ENCODE measurements around the gene SDK2.

The SDK2 gene

DNA sequence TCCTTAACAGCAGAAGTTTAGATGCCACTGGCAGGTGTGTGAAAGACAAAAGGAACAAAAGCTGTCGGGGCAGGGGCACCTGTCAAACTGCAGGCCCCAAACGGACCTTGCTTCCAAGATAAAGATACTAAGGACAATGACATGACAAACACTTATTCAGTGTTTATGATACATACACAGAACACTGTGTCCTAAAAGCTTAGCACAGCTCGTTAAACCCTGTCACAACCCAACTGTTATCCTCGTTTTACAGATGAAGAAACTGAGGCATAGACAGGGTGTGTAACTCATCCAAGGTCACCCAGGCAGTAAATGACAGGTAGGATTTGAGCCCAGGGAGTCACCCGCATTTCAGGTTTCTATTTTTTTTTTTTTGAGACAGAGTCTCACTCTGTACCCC lies 9.6 kb downstream of the SDK2 start:
- no peak for DNase-seq (ENCODE audit: low spot score)

DNA sequence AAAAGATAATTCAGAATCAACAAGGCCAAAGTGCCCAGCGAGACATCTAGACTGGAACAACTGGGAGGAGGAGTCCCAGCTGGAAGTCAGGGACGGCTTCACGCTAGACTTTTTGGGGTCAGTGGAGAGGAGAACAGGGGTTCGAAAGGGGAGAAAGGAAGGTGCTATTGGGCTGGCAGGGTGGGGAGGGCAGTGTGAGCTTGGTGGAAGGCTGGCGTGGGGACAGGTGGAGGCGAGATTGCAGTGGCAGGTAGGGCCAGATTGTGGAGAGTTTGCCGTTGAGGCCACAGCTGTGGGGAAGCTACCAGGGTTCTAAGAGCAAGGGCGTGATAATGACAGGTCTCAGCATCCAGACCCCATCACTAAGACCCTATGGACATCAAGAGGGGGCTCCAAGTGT lies 10.5 kb downstream of the SDK2 start:
- no peak for DNase-seq (ENCODE audit: low spot score)

DNA sequence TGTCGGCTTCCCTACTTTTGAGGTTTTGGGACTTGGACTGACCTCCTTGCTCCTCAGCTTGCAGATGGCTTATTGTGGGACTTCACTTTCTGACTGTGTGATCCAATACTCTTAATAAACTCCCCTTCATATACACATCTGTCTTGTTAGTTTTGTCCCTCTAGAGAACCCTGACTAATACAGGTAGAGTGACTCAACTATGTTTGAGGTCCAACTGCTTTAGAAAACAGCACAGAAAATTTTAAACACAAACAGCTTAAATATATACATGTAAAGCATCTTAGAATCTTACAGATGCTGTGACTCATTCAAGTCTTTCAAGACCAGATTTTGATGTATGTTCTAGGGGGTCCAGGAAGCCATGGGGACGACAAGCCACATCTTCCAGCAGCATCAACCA lies 11.7 kb downstream of the SDK2 start:
- no peak for DNase-seq (ENCODE audit: low spot score)

DNA sequence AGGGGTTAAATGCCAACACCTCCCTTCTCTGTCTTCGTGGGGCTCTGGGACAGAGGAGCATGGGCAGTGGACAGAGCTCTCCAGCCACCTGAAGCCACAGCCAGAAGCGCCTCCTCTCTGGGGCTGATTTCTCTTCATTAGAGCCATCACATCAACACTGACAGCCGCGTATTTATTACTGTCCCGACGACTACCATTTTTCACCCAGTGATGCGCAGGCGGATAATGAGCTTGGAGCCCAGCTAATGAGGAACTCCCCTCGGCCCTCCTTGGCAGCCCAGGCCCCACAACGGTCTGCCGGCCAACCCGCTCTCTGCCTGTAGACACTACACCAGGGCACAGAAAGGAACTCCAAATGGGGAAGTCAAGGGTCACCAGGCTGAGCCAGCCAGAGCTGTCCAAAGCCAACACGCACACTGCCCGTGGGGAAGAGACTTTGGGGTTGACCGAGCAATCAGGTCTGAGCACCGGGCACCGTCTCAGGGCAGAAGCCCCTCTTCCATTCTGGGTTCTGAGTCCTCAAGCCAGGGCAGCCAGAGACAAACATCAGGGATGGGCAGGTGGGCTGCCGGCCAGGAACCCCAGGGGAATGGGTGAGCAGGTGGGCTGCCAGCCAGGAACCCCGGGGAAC lies 13.2 kb downstream of the SDK2 start:
- no peak for DNase-seq (ENCODE audit: low spot score)

DNA sequence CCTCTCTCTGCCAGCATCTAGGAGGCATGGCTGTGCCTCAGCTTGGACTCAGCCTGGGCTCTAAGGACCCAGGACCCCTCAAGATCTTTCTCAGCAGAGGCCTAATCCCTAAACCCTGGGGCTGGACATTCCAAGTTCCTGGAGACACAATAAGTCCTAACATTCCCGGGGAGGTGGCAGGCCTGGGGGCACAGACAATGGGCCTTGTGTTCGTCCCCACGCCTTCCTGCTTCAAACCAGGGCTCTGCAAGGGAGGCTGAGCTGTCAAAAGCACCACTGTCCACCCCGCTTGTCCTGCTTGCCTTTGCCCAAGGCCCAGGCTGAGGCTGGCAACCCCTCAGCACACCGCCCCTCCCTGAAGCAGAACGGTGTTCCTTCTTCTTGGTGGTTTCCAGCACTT lies 13.7 kb downstream of the SDK2 start:
- DNase-seq (ENCODE audit: low spot score): no peak

DNA sequence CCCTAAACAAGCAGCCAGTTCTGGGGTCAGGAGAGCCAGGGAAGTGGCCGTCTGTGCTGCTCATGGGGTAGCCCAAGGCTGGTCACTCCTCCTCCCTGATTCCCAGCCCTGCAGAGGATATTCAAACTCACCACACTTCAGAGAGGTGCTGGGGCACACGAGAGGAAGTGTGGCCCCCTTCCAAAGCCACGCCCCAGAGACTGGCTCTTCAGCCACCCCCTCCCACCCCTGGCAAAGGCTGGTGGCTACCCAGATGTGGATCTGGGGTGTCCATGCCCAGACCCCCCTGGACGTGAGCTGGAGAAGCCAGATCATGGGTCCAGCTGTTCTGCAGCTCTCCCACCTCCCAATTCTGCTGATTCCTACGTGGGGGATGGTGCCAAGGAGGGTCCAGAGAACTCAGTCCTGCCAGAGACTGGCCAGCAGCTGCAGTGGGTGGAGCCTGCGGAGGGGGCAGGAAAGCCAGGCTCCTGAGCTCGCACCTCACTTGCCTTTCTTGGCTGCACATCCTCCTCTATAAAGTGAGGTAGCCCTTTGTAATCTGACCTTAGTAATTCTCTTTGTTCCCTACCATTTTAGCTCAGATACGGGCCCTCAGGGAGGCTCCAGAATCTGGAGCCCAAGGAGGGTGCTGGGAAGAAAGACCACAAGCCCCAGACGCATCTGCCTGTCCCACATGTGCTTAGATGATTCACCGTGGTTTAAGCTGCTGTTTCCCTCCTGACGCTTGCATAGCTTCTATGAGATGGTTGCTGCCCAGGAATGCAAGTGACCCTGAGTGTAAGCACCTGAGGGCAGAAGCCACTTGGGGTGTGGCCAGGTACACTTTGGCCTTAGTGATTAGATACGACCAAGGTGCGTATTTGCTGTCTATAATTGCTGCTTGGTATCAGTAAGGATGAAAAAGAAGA lies 15.3 kb downstream of the SDK2 start:
- DNase-seq (ENCODE audit: low spot score): no peak

DNA sequence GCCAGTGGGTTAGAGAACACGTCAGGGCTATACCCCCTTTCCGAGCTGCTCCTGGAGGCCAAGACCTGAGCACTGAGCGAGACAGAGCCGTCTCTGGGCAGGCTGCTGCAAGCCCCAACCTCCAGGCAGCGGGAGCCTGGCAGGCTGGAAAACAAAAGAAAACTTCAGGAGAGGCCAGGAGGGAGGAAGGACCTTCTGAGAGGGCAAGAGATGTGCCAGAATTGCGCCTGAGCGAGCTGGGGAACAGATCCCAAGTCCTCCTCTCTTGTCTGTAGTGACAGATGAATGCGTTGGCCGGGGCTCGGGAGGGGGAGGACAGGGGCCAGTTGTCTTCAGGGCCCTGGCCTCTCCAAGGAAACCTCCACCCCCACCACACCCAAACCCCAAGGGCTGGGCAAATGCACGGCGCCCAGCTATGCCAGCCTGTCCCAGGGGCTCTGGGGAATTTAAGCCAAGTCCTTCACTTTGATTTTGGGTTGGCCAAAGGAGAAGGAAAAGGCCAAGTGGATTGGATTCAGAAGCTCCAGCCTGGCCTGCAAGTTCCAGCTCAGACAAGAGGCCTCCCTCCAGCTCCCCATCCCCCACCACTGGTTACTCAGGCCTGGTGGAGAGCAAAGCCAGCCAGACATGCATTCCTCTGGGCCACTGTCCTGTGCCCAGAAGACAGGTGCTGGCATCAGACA lies 18.1 kb downstream of the SDK2 start:
- DNase-seq (ENCODE audit: low spot score): no peak

DNA sequence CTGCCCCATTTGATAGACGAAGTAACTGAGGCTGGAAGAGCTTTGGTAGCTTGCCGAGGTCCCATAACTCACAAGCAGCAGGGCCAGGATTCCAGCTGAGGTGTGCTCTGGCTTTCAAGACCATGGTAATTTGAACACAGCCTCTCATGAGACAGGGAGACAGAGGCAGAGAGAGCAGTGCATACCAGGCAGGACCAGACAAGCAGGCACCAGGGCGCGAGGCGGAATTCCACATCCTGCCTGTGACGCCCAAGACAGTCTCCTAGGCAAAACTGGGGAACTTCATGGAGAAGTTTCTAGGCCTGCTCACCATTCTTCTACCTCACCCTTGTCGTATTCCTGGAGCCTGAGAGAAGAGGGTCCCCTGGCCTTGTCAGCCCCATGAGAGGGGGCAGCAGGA lies 19.2 kb downstream of the SDK2 start:
- DNase-seq (ENCODE audit: low spot score): no peak

DNA sequence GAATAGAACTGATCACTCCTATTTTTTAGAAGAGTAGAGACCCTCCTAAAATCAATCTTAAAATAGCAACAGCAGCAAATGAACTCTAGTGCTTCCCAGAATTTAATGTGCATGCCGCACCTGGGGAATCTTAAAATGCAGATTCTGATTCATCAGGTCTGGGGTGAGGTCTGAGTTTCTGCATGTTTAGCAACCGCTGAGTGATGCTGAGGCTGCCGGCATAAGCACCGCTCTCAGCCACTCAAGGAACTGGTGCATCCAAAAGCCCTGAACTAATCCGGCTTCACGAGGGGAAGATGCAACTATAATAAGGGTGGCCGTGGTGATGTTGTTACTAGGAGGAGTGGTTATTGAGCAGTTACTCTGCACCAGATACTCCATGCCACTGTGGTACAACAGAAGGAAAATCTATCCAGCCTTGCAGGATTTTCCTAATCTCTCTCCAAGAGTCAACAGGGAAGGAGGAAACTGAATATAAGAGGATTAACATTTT lies 19.7 kb downstream of the SDK2 start:
- DNase-seq (ENCODE audit: low spot score): no peak

DNA sequence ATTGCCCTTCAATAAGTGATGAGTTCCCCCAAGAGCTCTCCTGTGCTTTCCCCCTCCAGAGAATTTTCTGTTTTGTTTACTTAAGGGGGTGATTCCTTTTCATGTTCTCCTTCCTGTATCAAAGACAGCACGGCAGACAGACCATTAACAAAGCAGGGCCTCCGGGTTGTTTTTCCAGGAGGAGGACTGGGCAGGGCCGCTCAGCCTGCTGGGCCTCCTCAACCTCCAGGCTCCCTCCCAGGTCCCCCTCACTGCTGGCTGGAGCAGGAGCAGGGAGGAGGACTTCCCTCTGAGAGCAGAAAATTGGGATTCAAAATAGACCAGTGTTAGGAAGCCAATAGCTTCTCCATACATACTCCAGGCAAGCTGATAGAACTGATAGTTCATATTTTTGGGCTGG lies 20.4 kb downstream of the SDK2 start:
- no peak for DNase-seq (ENCODE audit: low spot score)

DNA sequence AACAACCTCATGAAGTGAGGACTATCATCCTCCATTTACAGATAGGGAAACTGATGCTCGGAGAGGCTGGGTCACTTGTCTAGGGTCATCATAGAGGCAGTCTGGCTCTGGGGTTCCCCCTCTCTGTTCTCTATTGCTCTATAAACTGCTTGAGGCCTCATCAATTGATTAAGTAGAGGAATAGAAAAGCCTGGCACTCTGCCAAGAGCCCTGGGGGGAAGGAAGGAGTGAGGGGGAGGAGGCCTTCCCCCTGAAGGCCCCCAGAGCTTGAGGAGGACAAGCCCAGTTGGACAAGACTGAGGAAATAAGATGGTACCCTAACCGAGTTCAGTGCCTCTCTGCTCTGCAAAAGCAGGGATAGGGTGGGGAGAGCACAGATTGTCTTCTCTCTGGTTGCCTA lies 21.0 kb downstream of the SDK2 start:
- DNase-seq (ENCODE audit: low spot score): no peak

DNA sequence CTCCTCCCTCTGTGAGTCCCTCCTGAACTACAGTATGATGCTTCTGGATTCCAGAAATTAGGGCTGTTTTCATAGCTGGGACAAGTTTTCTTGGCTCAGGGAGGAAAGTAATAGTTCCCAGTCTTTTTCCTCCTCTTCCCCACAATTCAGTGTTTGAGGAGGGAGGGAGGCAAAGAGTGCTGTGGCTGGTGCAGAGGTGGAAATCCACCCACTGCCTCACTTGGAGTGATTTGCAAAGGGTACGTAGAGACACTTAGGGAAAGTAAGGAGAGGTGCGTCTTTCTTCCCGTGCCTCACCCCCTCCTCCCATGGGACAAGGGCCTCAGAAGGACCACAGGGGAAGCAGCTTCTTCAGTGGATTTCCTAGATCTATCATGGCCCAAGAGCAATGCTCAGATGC lies 21.9 kb downstream of the SDK2 start:
- no peak for DNase-seq (ENCODE audit: low spot score)

DNA sequence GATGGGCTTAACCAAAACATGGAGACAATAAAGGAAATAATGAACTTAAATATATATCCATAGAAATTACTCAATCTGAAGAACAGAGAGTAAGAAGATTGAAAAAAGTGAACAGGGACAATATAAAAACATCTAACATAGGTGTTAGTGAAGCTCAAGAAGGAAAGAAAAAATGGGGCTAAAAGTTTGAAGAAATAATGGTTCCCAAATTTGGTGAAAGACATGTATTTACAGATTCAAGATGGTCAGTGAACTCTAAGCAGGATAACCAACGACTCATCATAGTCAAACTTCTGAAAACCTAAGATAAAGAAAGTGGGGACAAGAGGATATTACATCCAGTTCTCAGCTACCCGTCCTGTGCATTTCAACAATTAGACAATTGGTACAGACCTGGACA lies 22.6 kb downstream of the SDK2 start:
- no peak for DNase-seq (ENCODE audit: low spot score)

DNA sequence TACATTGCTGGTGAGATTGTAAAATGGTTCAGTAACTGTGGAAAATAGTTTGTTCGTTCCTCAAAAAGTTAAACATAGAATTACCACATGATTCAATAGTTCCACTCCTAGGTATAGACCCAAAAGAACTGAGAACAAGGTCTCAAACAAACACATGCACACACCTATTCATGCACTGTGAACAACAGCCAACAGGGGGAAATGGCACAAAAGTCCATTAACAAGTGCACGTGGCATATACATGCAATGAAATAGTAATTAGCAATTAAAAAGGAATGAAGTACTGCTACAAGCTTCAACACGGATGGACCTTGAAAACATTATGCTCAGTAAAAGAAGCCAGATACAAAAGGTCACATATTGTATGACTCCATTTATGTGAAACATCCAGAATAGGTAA lies 23.8 kb downstream of the SDK2 start:
- no peak for DNase-seq (ENCODE audit: low spot score)

DNA sequence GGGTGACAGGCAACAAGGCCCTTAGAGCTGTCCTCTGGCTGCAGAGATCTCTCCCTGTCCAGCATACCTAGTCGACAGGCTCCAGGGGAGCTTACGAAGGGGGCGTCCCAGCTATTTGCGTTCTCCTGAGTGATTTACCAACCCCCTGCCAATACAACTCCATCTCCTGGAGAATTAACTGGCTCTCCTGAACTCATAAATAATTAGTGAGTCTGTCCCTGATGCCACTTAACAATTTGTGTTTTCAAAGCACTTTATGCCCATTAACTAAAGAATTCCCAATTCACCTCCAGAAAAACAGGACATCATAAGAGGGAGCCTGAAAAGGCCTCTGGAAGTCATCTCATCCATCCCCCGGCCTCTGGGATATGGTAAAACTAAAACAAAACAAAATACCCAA lies 26.7 kb downstream of the SDK2 start:
- no peak for DNase-seq (ENCODE audit: low spot score)

DNA sequence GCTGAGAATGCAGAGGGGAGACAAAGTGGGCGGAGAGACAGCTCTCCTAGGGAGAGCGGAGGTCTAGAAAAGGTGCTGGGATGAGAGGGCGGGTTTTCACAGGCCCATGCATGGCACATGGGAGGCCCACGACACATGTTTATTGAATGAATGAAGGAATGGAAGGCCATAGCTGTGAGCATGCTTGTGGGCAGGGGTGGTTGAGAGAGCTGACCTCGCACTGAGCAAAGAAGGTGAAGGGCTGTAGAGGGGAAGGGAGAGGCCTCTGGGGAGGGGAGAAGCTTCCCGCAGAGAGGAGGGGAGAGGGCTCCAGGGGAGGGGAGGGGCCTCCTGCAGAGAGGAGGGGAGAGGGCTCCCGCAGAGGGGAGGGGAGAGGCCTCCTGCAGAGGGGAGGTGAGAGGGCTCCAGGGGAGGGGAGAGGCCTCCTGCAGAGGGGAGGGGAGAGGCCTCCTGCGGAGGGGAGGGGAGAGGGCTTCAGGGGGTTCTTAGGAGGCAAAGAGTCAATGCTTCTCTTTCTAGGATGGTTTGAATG lies 27.3 kb downstream of the SDK2 start:
- no peak for DNase-seq (ENCODE audit: low spot score)

DNA sequence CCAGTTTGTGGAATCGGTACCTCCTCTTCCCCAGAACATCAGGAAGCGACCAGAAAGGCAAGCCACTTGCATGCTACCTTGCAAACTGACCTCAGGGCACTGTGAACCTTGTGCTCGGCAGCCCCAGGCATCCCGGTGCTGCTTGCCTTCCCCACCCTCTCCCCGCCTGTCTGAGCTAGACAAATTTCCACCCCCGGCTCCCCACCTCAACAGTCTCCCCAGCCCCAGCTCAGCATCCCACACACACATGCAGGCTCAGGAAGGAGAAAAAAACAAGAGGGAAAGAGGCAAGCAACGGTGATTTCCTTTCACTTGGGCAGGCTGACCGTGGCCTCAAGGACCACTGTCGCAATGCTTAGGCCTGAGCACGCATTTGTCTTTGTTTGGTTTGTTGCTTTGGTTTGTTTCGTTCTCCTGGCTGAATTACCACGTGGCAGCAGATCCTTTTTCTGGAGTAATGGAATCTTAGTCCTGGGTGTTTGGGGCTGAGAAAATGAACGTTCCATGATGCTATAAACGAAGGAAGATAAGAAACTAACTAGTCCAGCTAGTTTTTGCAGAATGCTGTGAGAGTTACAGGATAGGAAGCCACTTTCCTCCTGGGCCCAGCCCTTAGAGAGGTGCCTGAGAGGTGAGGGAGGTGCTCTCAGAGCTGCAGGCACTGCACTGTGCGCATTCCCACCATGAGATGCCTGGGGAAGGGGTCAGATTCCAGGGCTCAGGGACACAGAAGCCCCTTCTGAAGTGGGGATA lies 27.9 kb downstream of the SDK2 start:
- DNase-seq (ENCODE audit: low spot score): no peak

DNA sequence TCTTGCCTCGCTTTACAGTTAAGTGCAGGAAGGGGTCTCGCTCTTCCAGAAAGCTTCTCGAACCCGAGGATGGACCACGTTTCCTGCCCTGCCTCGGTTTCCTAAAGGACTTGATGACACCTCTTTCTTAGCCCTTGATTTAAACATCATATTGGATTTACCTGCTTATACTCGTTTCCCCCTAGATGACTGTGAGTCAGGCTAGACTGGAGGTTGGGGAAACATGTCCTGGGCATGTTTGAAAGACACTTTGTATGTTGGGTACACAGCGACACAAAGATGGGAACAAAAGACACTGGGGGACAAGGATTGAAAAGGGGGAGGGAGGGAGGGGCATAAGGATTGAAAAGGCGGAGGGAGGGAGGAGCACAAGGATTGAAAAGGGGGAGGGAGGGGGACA lies 30.0 kb downstream of the SDK2 start:
- DNase-seq (ENCODE audit: low spot score): no peak

DNA sequence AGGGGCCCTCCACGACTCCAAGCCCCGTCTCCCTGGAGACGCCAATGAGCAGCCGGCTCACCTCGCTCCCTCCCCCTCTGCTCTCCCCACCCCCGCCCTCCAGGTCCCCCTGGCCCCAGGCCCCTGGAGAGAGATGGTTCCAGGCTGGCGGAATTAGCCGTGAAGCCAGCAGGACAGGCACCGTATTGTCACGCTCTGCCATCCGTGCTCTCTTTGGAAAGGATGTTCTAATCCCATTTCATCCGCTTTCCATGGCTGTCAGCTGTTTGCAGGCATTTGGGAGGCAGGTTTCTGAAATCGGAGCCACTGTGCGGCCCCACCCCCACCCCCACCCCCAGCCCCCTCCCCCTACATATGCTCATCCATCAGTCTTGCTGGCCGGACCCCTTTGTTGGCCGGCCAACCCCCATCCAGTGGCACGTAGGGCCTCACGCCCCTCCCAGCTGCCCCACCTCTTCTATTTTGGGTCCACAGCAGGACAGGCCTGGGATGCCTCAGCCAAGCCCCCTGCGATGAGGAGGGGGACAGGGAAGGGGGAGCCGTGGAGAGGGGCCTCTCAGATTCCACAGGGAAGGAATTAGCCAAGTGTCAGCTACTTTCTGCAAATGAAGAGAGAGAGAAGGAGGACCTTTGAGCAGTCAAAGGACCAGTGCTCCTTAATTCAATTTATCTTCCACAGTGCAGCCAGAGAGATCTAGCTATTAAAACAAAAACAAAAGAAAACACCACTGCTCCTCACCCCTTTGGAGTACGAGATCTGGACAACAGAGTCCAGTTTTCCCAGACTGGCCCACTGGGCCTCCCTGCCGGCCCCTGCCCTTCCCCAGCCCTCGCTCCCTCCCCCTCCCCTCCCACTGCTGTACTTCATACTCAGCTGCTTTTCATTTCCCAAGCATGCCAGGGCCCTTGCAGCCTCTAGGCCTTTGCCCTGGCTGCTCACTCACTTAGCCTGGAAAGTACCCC lies 30.7 kb downstream of the SDK2 start:
- DNase-seq (ENCODE audit: low spot score): no peak

DNA sequence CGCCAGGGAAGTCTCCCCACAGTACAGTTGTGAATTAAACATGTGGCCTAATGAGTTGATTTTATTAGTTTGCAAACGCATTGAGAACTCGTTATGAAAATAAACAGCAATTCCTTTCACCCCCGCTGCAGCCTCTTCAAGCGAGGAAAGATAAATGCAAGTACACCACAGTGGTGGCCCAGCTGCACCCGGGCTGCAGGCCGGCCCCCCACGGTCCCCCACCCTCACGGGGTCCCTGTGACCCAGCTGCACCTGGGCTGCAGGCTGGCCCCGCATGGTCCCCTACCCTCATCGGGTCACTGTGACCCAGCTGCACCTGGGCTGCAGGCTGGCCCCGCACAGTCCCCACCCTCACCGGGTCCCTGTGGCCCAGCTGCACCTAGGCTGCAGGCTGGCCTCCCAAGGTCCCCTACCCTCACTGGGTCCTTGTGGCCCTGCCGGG lies 32.2 kb downstream of the SDK2 start:
- DNase-seq (ENCODE audit: low spot score): no peak

DNA sequence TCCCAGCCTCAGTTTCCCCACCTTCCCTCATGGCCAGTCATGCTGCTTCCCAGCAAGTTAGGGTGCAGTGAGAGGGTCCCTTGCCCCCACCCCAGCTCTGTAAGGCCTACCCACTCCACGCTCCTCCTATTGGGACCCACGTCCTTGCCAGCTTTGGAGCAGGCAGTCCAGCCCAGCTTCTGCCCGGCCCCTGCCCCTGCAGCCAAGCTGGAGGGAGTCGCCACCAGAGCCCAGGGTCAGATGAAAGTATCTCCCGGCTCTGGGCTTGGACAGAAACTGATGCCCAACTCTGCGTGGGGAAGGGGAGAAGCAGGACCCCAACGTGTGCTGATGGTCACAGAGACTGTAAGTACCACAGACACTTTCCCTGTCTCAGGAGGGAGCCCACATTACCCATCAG lies 32.6 kb downstream of the SDK2 start:
- no peak for DNase-seq (ENCODE audit: low spot score)
